SK-N-SH treated with all-trans-retinoic acid at 6 μM for 48 hours (cell line): Measurements from ENCODE around the gene ACOT2.
"Not testable (repeated sequence)": the region's sequence is repeated elsewhere in the genome, so short reads cannot be mapped to it uniquely, and the experiment has no call there.

Experiments
- ATAC-seq: fragments of 200-7000 bp; cut with Tn5 transposase; 3 replicates; pipeline ENCODE4 v1.9.1; 2020; ENCODE audit warnings: mild to moderate bottlenecking, moderate library complexity
- ARNTL ChIP-seq: fragments of 450-650 bp; formaldehyde crosslinking; IDR thresholded peaks from 2 replicates; pipeline ENCODE4 v1.5.0; 2020; ENCODE audit warnings: low read depth, mild to moderate bottlenecking, moderate library complexity, borderline replicate concordance
- CSDC2 ChIP-seq: fragments of 250-450 bp; sonication (Bioruptor Pico); IDR thresholded peaks from 2 replicates; pipeline ENCODE4 v1.5.0; 2020; ENCODE audit warnings: mild to moderate bottlenecking, moderate library complexity
- CSRNP3 ChIP-seq: fragments of 250-450 bp; sonication (Bioruptor Pico); IDR thresholded peaks from 2 replicates; pipeline ENCODE4 v1.5.1; 2021; ENCODE audit warnings: mild to moderate bottlenecking, moderate library complexity
- ISL1 ChIP-seq: fragments of 250-450 bp; sonication (Bioruptor Pico); IDR thresholded peaks from 2 replicates; pipeline ENCODE4 v2.1.2; 2022; ENCODE audit warnings: mild to moderate bottlenecking, moderate library complexity
- OSR1 ChIP-seq: fragments of 250-450 bp; sonication (Bioruptor Pico); IDR thresholded peaks from 2 replicates; pipeline ENCODE4 v1.8.0; 2022; ENCODE audit warnings: moderate library complexity, mild to moderate bottlenecking, inconsistent platforms
- PATZ1 ChIP-seq: fragments of 250-450 bp; sonication (Bioruptor Pico); IDR thresholded peaks from 2 replicates; pipeline ENCODE4 v1.8.0; 2020; ENCODE audit warnings: mild to moderate bottlenecking, moderate library complexity, borderline replicate concordance
- PPARA ChIP-seq: fragments of 250-450 bp; sonication (Bioruptor Pico); IDR thresholded peaks from 2 replicates; pipeline ENCODE4 v1.5.0; 2020; ENCODE audit warnings: mild to moderate bottlenecking, borderline replicate concordance
- SNAI2 ChIP-seq: fragments of 250-450 bp; sonication (Bioruptor Pico); IDR thresholded peaks from 2 replicates; pipeline ENCODE4 v1.5.0; 2020; ENCODE audit warnings: mild to moderate bottlenecking, moderate library complexity
- TCF4 ChIP-seq: fragments of 250-450 bp; sonication (Bioruptor Pico); IDR thresholded peaks from 2 replicates; pipeline ENCODE4 v1.8.0; 2021; ENCODE audit warnings: mild to moderate bottlenecking, moderate library complexity, borderline replicate concordance
- TOX ChIP-seq: fragments of 250-450 bp; sonication (Bioruptor Pico); IDR thresholded peaks from 2 replicates; pipeline ENCODE4 v1.8.0; 2021; ENCODE audit warnings: mild to moderate bottlenecking, moderate library complexity, borderline replicate concordance
- TF ChIP-seq, protein P1 (sequence below): fragments of 250-450 bp; sonication (Bioruptor Pico); IDR thresholded peaks from 2 replicates; pipeline ENCODE4 v1.8.0; 2021; ENCODE audit warnings: low read depth, mild to moderate bottlenecking, moderate library complexity, borderline replicate concordance

Gene ACOT2

GRCh38 chr14:73567358-73567757 lies 1.7 kb upstream of the ACOT2 start:
- no peak for TF ChIP-seq PPARA (CRISPR knock-in tag)
- TF ChIP-seq, all 23 proteins: peak for 0

GRCh38 chr14:73567951-73568885 lies 795 bp upstream of the ACOT2 start:
- TF ChIP-seq, protein P1, sequence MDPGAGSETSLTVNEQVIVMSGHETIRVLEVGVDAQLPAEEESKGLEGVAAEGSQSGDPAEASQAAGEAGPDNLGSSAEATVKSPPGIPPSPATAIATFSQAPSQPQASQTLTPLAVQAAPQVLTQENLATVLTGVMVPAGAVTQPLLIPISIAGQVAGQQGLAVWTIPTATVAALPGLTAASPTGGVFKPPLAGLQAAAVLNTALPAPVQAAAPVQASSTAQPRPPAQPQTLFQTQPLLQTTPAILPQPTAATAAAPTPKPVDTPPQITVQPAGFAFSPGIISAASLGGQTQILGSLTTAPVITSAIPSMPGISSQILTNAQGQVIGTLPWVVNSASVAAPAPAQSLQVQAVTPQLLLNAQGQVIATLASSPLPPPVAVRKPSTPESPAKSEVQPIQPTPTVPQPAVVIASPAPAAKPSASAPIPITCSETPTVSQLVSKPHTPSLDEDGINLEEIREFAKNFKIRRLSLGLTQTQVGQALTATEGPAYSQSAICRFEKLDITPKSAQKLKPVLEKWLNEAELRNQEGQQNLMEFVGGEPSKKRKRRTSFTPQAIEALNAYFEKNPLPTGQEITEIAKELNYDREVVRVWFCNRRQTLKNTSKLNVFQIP, result no peak
- TF ChIP-seq OSR1 (CRISPR knock-in tag) (no peak), CSDC2 (CRISPR knock-in tag) (no peak), PATZ1 (no peak), TCF4 (no peak), TOX (CRISPR knock-in tag) (no peak), CSRNP3 (CRISPR knock-in tag) (no peak), ISL1 (CRISPR knock-in tag) (no peak)
- ATAC-seq, result peak; percentile 2; the same call in 2 of the 3 replicates

More at GRCh38 chr14:73567358-73567757, 1.7 kb upstream of the ACOT2 start:
- ATAC-seq, result no peak

DNA sequence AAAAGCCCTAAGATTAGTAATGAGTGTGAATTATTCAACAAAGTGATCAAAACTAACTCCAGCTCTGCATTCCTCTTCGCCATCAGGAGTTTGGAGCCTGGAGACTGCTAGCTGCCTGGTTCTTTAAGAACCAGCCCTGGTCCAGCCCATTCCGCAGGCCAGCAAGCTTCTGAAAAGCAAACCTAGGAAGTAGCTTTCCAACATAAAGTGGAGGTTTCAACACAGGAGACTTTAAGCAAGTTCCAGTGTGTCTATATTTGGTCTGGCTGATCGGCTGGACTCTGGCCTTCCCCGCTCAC lies 178 bp upstream of the ACOT2 start:
- ATAC-seq, result not testable (repeated sequence)

DNA sequence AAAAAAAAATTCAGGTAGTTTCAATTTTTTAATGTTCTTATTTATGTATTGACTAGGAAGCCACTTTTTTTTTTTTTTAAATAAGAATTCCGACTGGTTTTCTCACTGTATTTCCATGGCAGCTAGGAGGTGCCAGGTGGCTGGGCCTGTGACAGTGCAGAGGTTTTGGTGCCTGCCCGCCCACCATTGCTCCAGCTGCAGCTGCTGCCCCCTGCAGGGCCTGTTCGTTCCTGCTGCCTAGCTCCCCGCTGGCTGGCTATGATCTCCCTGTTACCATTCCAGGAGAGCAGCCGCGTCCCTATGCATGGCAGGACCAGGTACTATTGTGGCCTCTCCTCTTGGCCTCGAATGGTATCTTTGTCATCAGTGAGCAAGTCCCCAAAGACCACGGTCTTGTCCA lies 1.9 kb downstream of the ACOT2 start:
- ATAC-seq, result peak; percentile 65

- ATAC-seq, result not testable (repeated sequence)
Observed at GRCh38 chr14:73573034-73573433, 4.0 kb downstream of the ACOT2 start.

GRCh38 chr14:73573740-73574139 lies 4.7 kb downstream of the ACOT2 start:
- ATAC-seq, result not testable (repeated sequence)

DNA sequence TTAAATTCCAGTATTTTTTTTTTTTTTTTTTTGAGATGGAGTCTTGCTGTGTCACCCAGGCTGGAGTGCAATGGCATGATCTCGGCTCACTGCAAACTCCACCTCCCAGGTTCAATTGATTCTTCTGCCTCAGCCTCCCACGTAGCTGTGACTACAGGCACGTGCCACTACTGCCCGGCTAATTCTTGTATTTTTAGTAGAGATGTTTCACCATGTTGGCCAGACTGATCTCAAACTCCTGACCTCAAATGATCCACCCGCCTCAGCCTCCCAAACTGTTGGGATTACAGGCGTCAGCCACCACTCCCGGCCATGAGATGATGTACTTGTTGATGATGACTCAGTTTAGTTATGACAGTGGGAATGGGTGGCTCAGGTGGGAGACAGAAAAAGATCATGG lies 5.2 kb downstream of the ACOT2 start:
- ATAC-seq, result not testable (repeated sequence)

DNA sequence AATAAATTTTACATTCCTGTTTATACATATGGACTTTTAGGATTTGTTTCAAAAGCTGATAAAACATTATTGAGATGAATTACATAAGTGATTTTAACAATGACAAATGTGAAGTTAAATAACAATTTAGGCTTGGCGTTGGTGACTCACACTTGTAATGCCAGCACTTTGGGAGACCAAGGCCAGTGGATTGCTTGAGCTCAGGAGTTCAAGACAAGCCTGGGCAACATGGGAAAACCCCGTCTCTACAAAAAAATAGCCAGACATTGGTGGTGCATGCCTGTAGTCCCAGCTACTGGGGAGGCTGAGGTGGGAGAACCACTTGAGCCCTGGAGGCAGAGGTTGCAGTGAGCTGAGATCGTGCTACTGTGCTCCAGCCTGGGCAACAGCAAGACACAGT lies 7.4 kb downstream of the ACOT2 start:
- ATAC-seq, result no peak
- TF ChIP-seq ARNTL (no peak), PPARA (CRISPR knock-in tag) (no peak), SNAI2 (no peak), CSRNP3 (CRISPR knock-in tag) (no peak)

GRCh38 chr14:73577214-73577613 lies 8.2 kb downstream of the ACOT2 start:
- ATAC-seq, result peak; percentile 51

DNA sequence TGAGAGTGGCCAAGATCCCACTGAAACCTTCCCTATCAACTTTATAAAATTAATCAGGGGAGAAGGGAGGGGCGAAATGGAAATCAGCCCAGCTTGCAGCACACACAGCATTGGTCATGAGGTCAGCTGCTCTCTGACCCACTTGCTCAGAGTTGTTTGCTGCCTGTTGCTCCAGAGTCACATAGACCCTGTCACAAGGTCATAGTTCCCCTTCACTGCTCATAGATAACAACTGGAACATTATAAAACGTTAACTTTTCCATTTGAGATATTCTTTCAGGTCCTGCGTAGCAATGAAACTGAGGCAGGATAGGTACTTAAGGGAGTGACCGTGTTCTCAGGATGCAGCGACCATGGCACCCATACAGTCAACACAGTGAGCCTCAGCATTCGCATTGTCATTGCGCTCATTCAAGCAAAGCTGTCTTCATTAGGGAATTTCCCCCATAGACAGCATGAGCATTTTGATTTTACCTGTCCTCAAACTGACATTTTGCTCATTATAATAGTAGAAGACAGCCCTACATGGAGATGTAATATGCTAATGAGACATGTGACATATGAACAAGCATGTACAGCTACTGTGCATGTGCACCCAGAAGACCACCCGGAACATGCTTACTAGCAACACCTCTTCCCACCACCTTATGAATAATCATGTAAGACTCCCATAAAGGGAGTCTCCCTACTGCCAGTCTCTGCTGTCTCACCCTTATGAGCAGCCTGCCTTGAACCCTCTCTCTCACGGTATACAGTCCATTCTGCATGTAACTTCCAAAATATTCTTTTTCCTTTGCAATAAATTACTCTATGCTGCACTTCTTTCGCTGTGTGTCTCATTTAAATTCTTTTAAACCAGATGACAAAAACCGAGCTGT lies 13.3 kb downstream of the ACOT2 start:
- not testable (repeated sequence) for ATAC-seq
